ENCODE results near the gene FOXC1.

DNA sequence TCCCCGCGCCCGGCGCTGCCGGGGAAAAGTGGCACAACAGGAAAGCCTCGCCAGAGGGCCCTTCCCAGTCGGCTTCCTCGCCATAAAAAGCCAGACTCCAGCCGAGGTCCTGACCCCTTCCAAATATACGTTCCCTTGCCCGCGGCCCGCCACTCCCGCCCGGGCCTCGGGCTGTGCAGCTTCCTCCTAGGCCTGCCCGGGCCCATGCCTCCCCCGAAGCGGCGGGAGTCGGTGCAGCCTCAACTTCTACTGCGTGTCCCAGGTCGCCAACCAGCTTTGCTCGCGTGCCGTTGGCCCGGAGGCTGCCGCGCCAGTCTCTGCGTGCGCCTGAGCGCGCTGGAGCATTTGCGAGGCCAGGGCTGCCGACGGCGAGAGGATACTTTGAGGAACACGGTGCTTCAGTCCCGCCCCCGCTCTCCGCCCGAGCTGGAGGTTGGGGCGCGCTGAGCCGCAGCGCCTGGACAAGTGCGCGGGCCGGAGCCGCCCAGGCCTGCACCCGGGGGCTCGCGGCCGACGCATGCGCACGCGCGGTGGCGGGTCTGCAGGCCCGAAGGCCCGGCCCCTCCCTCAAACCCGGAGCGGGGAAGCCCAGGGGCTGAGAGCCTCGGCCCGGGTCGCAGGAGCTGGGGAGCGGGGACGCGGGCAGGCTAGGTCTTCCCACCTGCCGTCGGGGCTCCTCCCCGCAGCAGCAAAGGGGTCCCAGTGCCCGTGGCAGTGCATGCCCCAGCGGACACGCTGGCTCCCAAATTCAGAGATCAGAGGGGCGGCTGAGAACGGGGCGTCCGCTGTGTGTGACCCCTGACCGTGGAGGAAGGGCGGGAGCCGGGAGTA lies 10.2 kb downstream of the FOXC1 start:
- TF ChIP-seq, protein P1, sequence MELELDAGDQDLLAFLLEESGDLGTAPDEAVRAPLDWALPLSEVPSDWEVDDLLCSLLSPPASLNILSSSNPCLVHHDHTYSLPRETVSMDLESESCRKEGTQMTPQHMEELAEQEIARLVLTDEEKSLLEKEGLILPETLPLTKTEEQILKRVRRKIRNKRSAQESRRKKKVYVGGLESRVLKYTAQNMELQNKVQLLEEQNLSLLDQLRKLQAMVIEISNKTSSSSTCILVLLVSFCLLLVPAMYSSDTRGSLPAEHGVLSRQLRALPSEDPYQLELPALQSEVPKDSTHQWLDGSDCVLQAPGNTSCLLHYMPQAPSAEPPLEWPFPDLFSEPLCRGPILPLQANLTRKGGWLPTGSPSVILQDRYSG (CRISPR knock-in tag; IDR thresholded peaks at IDR 0.05): no peak
- TF ChIP-seq FOSL2 (CRISPR knock-in tag; IDR thresholded peaks at IDR 0.05) (no peak), SRF (IDR thresholded peaks at IDR 0.05; ENCODE audit: low read depth, low read length) (no peak), ZNF431 (CRISPR knock-in tag; IDR thresholded peaks at IDR 0.05; ENCODE audit: borderline replicate concordance, low read depth) (no peak), ZNF331 (CRISPR knock-in tag; IDR thresholded peaks at IDR 0.05) (no peak)
- TF ChIP-seq, protein P2, sequence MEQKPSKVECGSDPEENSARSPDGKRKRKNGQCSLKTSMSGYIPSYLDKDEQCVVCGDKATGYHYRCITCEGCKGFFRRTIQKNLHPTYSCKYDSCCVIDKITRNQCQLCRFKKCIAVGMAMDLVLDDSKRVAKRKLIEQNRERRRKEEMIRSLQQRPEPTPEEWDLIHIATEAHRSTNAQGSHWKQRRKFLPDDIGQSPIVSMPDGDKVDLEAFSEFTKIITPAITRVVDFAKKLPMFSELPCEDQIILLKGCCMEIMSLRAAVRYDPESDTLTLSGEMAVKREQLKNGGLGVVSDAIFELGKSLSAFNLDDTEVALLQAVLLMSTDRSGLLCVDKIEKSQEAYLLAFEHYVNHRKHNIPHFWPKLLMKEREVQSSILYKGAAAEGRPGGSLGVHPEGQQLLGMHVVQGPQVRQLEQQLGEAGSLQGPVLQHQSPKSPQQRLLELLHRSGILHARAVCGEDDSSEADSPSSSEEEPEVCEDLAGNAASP (CRISPR knock-in tag; IDR thresholded peaks at IDR 0.05; ENCODE audit: borderline replicate concordance): no peak

Data from HepG2 (cell line).